Testis (tissue), 2 donors: ENCODE results near the gene BAIAP2.

ENCODE experiments used
- CTCF ChIP-seq, 3 experiments: fragments of 450-650 bp in 2 of 3; fragments of 200-600 bp in 1 of 3; sonication (generic) in 1 of 3; IDR thresholded peaks; one replicate each; pipeline ENCODE4 v1.5.1; 2016 to 2019; ENCODE audit warnings: antibody characterized with exemption in 3 of 3, mild to moderate bottlenecking in 2 of 3, moderate library complexity in 1 of 3
- POLR2A ChIP-seq: fragments of 450-650 bp; IDR thresholded peaks from one replicate; pipeline ENCODE4 v1.6.1; 2017; ENCODE audit warnings: antibody characterized with exemption, mild to moderate bottlenecking, moderate library complexity

- TF ChIP-seq CTCF (IDR thresholded peaks at IDR 0.05) (no peak), POLR2A (no peak)
Observed at GRCh38 chr17:81020767-81021497, 14.0 kb upstream of the BAIAP2 start.
